Measurements from ENCODE around the gene ENTPD1.
"Not testable (repeated sequence)": the region's sequence is repeated elsewhere in the genome, so short reads cannot be mapped to it uniquely, and the experiment has no call there.

ENTPD1 gene

GRCh38 chr10:95756041-95756761, at the start of gene ENTPD1:
Gene ENTPD1, plus strand, starts transcription at chr10:95756163. Its CDS starts 77 bp downstream, at chr10:95756240.
- DNase-seq, result no peak

- no peak for DNase-seq
Observed at GRCh38 chr10:95706573-95706972, 49.4 kb upstream of the ENTPD1 start.

- no peak for DNase-seq
Observed at GRCh38 chr10:95706990-95707389, 49.0 kb upstream of the ENTPD1 start.

GRCh38 chr10:95711492-95711891, 44.5 kb upstream of the ENTPD1 start:
- DNase-seq, result no peak

- no peak for DNase-seq
Observed at GRCh38 chr10:95716466-95716865, 39.5 kb upstream of the ENTPD1 start.

GRCh38 chr10:95716866-95717265, 39.1 kb upstream of the ENTPD1 start:
- DNase-seq, result no peak

- not testable (repeated sequence) for DNase-seq
Observed at GRCh38 chr10:95720745-95721144, 35.2 kb upstream of the ENTPD1 start.

GRCh38 chr10:95722496-95722895, 33.5 kb upstream of the ENTPD1 start:
- not testable (repeated sequence) for DNase-seq

- DNase-seq, result no peak
Observed at GRCh38 chr10:95728526-95728925, 27.4 kb upstream of the ENTPD1 start.

GRCh38 chr10:95729323-95730055, 26.5 kb upstream of the ENTPD1 start:
- no peak for DNase-seq

GRCh38 chr10:95730233-95730632, 25.7 kb upstream of the ENTPD1 start:
- no peak for DNase-seq

- DNase-seq, result not testable (repeated sequence)
Observed at GRCh38 chr10:95732907-95733306, 23.1 kb upstream of the ENTPD1 start.

GRCh38 chr10:95739056-95739455, 16.9 kb upstream of the ENTPD1 start:
- DNase-seq, result no peak

GRCh38 chr10:95741807-95742467, 14.0 kb upstream of the ENTPD1 start:
- peak; percentile 45 for DNase-seq

GRCh38 chr10:95742485-95742884, 13.5 kb upstream of the ENTPD1 start:
- DNase-seq, result no peak

GRCh38 chr10:95742962-95743535, 12.9 kb upstream of the ENTPD1 start:
- no peak for DNase-seq

- DNase-seq, result no peak
Observed at GRCh38 chr10:95745501-95745900, 10.5 kb upstream of the ENTPD1 start.

- no peak for DNase-seq
Observed at GRCh38 chr10:95748349-95748748, 7.6 kb upstream of the ENTPD1 start.

GRCh38 chr10:95755511-95756004, 405 bp upstream of the ENTPD1 start:
- no peak for DNase-seq

- no peak for DNase-seq
Observed at GRCh38 chr10:95756809-95757684, 1.1 kb downstream of the ENTPD1 start.

GRCh38 chr10:95758351-95759025, 2.5 kb downstream of the ENTPD1 start:
- no peak for DNase-seq
